Kidney (tissue), 14 donors: ENCODE results near the gene DLAT. TPM values are rescaled to one million over a fixed set of nuclear protein-coding genes. Genes with fewer than 3 reads are reported as not detected.

ENCODE experiments used
- DNase-seq, 5 donors: peaks; one replicate each; pipeline ENCODE4 v3.0.0-alpha.2; 2013 to 2020
- FAIRE-seq: peaks from 2 replicates; lab custom pipeline; 2012; peaks lifted over from hg19 to GRCh38; lab: Jason Lieb, UNC
- H3K27ac ChIP-seq, 2 donors: one replicate each; pipeline ENCODE4 v1.7.0; 2013; ENCODE audit warnings: low read depth in 2 of 2, low read length in 2 of 2, inconsistent platforms in 1 of 2
- H3K27me3 ChIP-seq: one replicate; pipeline ENCODE4 v1.7.1; 2013; ENCODE audit warnings: low read length, inconsistent platforms; ENCODE audit not compliant: control insufficient read depth, insufficient read depth
- H3K36me3 ChIP-seq, 3 donors: one replicate each; pipeline versions ENCODE4 v1.7.0 to v1.7.1; 2013; ENCODE audit warnings: low read length in 3 of 3, control low read depth in 1 of 3, inconsistent platforms in 1 of 3; ENCODE audit not compliant: insufficient read depth in 3 of 3, control insufficient read depth in 2 of 3
- H3K4me1 ChIP-seq, 3 donors: one replicate each; pipeline versions ENCODE4 v1.7.0 to v1.7.1; 2013; ENCODE audit warnings: low read length in 3 of 3, inconsistent platforms in 1 of 3, low read depth in 1 of 3; ENCODE audit not compliant: control insufficient read depth in 2 of 3, insufficient read depth in 2 of 3
- H3K4me3 ChIP-seq, 3 donors: one replicate each; pipeline versions ENCODE4 v1.7.0 to v1.8.1; 2013; ENCODE audit warnings: low read length in 3 of 3, control low read depth in 1 of 3, inconsistent platforms in 1 of 3
- H3K9ac ChIP-seq, 3 donors: one replicate each; pipeline versions ENCODE4 v1.7.0 to v1.7.1; 2013; ENCODE audit warnings: low read length in 3 of 3, control low read depth in 1 of 3, inconsistent platforms in 1 of 3
- H3K9me3 ChIP-seq, 3 donors: one replicate each; pipeline versions ENCODE4 v1.7.0 to v1.7.1; 2013; ENCODE audit warnings: low read length in 3 of 3, control low read depth in 1 of 3, inconsistent platforms in 1 of 3; ENCODE audit not compliant: control insufficient read depth in 2 of 3, insufficient read depth in 1 of 3
- CTCF ChIP-seq: IDR thresholded peaks from 3 replicates; pipeline ENCODE4 v1.5.1; 2012; ENCODE audit warnings: mild to moderate bottlenecking, moderate library complexity, borderline replicate concordance; ENCODE audit not compliant: insufficient read depth; ENCODE audit errors: extremely low read depth
- intact Hi-C: fragments of 100-400 bp; cut with DNase I; formaldehyde crosslinking; loops from one replicate; pipeline ENCODE4 v1.11.1; 2022
- polyA plus RNA-seq: library from polyadenylated mRNA; stranded (reverse); fragments of 350-450 nt; fragmentation: Illumina TruSeq; extraction: RNeasy Lipid Tissue Mini Kit (QIAGEN cat#74804); gene quantifications from one replicate; pipeline ENCODE4 v1.2.3, GENCODE V29; 2014; ENCODE audit warnings: low read depth, low replicate concordance; ENCODE audit not compliant: insufficient read depth
- total RNA-seq: library from RNA; stranded (reverse); fragmentation: NEBNext Ultra II Directional; extraction: Animal tissue kit (Norgen Biotek cat#: 25700); gene quantifications from one replicate; pipeline ENCODE4 v1.2.1, GENCODE V29; 2021
- donor health status: control.
- donor health status: control.
- donor health status: control.
- donor health status: control.
- donor health status: control.
- donor health status: DM: yes; HTN: yes; CAD: no.
- donor health status: Normal renal cell carcinoma (clear cell type).

The DLAT gene
- total and polyA plus RNA-seq, 2 donors from 2014 or later = 27.5 to 33.1 TPM

GRCh38 chr11:111976767-111977145 lies 48.5 kb upstream of the DLAT start:
- H3K27ac ChIP-seq = peak overlapping the region; percentile 63 to 70
- H3K27me3 ChIP-seq = no peaks in the 10 kb centered on the region
- H3K9me3 ChIP-seq = no peaks in the 10 kb centered on the region
- FAIRE-seq = no peak
- DNase-seq = peak in 2 of 5 donors; percentile 21 to 79
- H3K9ac ChIP-seq = peak overlapping the region in 1 of 3 donors; percentile 65
- H3K36me3 ChIP-seq = peaks cover 0 to 2% (median 0%) of the 10 kb centered on the region in 3 donors
- H3K4me1 ChIP-seq = peaks cover 0 to 10% (median 0%) of the 10 kb centered on the region in 3 donors
- TF ChIP-seq CTCF = no peak
- peak overlapping the region; percentile 4 to 53 (median 32) for H3K4me3 ChIP-seq
- intact Hi-C loops = no loop called here

DNA sequence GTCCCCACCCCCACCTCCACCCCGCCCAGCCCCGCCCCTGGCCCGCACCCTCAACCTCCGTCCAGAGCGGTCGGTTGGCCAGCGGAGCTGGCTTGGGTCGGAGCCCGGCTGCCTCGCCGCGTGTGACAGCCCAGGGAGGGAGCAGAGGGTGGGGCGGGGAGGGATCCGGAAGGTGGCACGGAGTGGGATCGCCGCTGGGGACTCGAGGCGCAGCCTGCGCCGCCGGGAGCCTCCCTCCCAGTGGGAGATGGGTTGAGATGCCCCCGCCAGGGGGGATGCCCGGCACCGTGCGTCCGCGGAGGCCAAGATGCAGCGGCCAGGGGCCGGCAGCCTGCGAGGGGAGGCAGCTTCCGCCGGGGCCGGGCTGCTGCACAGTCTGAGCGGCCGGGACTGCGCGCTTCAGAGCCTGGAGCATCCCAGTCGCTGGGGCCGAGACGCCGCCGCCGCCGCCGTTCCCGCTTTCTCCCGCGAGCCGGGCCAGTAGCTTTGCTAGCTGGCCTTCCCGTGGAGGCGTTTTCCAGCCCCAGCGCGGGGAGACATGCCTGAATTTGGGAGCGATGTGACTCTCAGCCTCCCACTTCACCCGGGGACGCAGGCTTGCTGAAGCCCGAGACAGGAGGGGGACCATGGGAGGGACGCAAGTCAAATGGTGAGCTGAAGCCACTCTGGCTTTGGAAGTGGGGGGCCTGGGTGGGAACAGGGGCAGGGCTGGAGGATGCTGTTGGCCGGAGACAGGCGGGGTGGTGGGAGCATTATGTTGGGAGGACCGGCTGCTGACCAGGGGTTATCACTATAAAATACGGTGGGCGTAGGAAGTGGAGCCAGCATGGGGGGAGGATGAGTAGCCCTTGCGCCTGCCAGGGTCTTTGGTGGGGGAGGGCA lies 47.8 kb upstream of the DLAT start:
- Histone ChIP-seq H3K27ac (peak overlapping the region; percentile 14 to 42), H3K9ac (peak overlapping the region in 2 of 3 donors; percentile 42 to 43), H3K27me3 (no peaks in the 10 kb centered on the region), H3K4me3 (peak overlapping the region; percentile 44 to 63 (median 58)), H3K4me1 (peaks cover 0 to 10% (median 0%) of the 10 kb centered on the region in 3 donors), H3K9me3 (no peaks in the 10 kb centered on the region), H3K36me3 (peaks cover 0 to 2% (median 0%) of the 10 kb centered on the region in 3 donors)
- intact Hi-C loops = no loop called here
- FAIRE-seq (no peak), DNase-seq (peak; percentile 55 to 91 (median 70))
- no peak for TF ChIP-seq CTCF

DNA sequence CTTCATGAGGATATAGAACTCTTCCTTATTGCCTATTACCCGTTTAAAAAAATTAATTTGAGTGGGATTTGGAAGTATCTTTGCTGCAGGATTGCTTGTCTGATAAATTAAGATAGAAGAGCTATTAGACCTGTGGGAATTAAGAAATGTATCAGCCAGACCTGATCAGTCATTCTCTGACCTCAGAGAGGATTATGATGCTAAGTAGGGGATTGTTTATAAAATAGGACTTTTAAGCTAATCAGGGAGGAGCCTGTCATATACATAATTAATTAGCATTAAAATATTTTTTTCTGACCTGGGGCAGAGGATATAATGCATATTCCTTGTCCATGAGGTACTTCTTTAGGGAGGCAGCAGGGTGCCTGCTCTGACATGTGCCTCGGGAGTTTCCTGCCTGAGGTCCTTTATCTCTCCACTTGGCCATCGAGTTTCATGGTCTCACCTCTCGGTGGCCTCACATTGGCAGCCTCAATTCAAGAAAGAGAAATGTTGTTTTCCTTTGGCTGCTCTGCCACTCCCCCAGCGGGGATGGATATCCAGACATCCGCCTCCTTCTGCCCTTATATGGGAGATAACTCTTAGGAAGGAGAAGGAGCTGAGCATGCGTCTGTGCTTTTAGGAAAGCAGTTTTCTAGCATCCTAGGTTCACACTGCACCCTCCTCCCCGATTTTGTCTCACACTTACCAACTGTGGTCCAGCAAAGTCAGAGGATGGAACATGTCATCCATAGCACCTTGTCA lies 47.0 kb upstream of the DLAT start:
- intact Hi-C loops = no loop called here
- Histone ChIP-seq H3K27ac (no peak overlapping the region), H3K9me3 (no peaks in the 10 kb centered on the region), H3K27me3 (no peaks in the 10 kb centered on the region), H3K9ac (peak overlapping the region in 2 of 3 donors; percentile 42 to 43), H3K36me3 (peaks cover 0 to 2% (median 0%) of the 10 kb centered on the region in 3 donors), H3K4me1 (peaks cover 0 to 10% (median 0%) of the 10 kb centered on the region in 3 donors), H3K4me3 (peak overlapping the region; percentile 44 to 63 (median 58))
- no peak for TF ChIP-seq CTCF
- FAIRE-seq = no peak
- peak in 4 of 5 donors; percentile 78 to 91 (median 82) for DNase-seq
